DND-41 (cell line): ENCODE measurements around the gene CMBL.

Source experiments
- CTCF ChIP-seq: IDR thresholded peaks from 2 replicates; pipeline ENCODE4 v1.5.1; 2012; ENCODE audit warnings: borderline replicate concordance, low read length, moderate library complexity, mild to moderate bottlenecking; ENCODE audit not compliant: poor library complexity, severe bottlenecking; ENCODE audit errors: extremely low read depth
- EZH2 ChIP-seq: IDR thresholded peaks from 3 replicates; pipeline ENCODE4 v1.6.1; 2012; ENCODE audit warnings: borderline replicate concordance, low read depth, mild to moderate bottlenecking, moderate library complexity, low read length, inconsistent platforms; ENCODE audit not compliant: severe bottlenecking

DNA sequence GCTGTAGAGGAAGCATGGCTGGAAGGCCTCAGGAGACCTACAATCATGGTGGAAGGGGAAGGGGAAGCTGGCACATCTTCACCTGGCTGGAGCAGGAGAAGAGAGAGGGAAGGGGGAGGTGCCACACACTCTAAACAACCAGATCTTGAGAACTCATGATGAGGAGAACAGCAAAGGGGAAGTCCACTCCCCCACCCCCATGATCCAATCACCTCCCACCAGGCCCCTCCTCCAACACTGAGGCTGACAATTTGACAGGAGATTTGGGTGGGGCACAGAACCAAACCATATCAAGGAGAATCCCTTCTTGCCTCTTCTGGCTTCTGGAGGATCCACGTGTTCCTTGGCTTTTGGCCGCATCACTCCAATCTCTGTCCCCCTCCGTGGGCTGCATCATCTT lies 13.1 kb upstream of the CMBL start:
- no peak for TF ChIP-seq CTCF
- TF ChIP-seq EZH2 = no peak
